ENCODE measurements around the gene PDZRN3.

DNA sequence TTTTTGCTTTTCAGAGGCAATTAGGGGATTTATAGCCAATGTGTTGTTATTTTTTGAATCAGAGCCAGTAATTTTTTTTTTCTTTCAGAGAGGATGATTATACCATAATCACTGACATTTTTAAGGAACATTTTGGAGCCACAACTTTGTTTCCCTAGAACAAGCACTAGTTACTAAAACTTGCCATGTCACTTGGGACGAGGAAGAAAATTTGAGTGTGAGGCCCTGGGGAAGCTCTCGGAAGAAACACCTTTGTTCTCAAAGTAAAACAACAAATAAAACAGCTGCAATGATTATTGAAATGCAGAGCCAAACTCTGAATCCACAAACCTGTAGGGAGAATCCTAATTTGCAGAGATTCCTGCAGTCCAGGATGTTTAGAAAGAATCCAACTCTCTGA lies 69.7 kb downstream of the PDZRN3 start:
- TF ChIP-seq, protein P1, sequence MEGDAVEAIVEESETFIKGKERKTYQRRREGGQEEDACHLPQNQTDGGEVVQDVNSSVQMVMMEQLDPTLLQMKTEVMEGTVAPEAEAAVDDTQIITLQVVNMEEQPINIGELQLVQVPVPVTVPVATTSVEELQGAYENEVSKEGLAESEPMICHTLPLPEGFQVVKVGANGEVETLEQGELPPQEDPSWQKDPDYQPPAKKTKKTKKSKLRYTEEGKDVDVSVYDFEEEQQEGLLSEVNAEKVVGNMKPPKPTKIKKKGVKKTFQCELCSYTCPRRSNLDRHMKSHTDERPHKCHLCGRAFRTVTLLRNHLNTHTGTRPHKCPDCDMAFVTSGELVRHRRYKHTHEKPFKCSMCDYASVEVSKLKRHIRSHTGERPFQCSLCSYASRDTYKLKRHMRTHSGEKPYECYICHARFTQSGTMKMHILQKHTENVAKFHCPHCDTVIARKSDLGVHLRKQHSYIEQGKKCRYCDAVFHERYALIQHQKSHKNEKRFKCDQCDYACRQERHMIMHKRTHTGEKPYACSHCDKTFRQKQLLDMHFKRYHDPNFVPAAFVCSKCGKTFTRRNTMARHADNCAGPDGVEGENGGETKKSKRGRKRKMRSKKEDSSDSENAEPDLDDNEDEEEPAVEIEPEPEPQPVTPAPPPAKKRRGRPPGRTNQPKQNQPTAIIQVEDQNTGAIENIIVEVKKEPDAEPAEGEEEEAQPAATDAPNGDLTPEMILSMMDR (conservative IDR thresholded peaks at IDR 0.05 in 1 of 2, IDR thresholded peaks at IDR 0.05 in 1 of 2; ENCODE audit: low read depth in 1 of 2, low read length in 2 of 2) = no peak
- TF ChIP-seq EZH2 (IDR thresholded peaks at IDR 0.05; ENCODE audit: low read length, missing control alignments) = no peak

Measured in fibroblast of lung (primary cell).